GM21825 (cell line): ENCODE data around the gene MACROD1.

Experiments used
- ATAC-seq: cut with Tn5 transposase; IDR thresholded peaks from one replicate; pipeline ENCODE4 v1.9.1; 2021; ENCODE audit warnings: mild to moderate bottlenecking, moderate library complexity; ENCODE audit not compliant: unreplicated experiment

Gene MACROD1, protein sequence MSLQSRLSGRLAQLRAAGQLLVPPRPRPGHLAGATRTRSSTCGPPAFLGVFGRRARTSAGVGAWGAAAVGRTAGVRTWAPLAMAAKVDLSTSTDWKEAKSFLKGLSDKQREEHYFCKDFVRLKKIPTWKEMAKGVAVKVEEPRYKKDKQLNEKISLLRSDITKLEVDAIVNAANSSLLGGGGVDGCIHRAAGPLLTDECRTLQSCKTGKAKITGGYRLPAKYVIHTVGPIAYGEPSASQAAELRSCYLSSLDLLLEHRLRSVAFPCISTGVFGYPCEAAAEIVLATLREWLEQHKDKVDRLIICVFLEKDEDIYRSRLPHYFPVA

DNA sequence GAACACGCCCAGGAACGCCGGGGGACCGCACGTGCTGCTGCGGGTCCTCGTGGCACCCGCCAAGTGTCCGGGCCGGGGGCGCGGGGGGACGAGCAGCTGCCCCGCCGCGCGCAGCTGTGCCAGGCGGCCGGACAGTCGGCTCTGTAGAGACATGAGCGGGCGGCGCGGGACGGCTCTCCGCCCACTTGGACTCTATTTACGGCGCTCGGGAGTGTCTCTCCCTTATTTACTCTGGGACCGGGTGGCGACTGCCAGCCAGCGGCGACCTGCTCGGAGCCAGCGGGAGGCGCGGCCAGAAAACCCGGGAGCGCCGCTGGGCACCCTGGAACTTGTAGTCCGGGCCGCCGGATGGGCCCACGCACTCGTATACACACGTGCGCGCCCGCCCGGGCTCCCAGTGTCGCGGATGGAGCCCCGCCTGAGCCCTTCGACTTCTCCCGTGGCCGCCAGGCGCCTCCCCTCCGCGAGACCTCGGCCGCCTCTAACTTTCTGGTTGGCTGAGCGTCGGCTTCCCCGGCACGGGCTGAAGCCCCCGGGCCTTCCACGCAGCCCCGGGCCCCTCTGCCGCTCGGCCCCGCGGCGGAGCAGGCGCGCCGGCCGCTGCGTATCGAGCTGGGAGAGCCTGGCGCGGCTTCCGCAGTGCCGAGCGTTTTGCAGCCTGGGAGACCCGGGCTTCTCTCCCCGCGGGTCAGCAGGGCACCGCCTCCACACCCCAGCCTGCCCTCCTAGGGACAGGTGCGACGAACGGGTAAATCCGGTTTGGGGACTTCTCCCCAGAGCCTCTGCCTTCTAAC is at the start of gene MACROD1:
TSS of gene MACROD1 (minus strand) at position 272 of the 794 bp plus-strand sequence. CDS start at position 153, 119 bp downstream.
- peak; percentile 73 for ATAC-seq

DNA sequence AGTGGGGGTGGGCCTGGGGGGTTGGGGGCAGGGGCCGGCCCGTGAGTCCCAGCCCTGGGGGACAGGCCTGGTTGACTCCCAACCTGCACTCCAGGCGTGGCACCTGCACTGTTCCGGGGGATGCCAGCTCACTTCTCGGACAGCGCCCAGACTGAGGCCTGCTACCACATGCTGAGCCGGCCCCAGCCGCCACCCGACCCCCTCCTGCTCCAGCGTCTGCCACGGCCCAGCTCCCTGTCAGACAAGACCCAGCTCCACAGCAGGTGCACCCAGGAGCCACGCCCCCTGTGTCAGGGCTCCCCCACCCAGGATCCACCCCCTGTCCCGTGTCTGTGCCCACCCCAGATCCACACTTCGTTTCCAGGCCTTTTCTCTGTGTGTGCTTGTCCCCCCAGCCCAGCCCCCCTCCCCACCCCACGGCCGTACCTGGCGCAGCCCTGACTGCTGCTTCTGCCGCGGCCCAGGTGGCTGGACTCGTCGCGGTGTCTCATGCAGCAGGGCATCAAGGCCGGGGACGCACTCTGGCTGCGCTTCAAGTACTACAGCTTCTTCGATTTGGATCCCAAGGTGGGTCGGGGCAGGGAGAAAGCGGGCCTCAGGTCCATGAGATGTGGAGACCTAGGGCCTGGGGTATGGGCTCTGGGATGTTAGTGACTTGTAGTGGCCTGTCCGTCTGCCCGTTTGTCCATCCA is 45.4 kb upstream of the MACROD1 start:
- no peak for ATAC-seq

DNA sequence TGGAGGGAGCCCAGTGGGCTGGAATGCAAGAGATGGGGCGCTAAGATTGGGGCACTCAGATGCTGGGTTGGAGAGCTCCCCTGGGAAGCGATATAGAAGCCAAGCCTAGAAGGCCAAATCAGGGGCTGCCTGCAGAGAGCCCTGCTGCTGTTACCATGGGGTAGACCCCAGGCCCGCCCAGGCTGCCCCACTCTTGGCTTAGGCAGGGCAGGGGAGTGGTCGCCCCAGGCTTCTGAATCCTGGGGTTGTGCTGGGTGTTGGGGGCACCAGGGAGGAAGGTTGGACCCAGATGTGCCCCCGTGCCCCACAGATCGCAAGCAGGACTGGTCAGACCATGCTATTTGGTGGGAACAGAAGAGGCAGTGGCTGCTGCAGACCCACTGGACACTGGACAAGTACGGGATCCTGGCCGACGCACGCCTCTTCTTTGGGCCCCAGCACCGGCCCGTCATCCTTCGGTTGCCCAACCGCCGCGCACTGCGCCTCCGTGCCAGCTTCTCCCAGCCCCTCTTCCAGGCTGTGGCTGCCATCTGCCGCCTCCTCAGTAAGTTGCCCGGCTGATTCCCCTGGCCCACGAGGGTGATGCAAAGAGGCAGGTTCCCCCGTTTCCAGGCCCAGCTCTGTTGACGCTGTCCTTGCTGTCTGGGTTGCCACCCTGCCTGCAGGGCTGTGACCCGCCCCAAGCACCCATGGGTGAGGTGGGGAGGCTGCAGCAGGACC is 44.5 kb upstream of the MACROD1 start:
- ATAC-seq = no peak

DNA sequence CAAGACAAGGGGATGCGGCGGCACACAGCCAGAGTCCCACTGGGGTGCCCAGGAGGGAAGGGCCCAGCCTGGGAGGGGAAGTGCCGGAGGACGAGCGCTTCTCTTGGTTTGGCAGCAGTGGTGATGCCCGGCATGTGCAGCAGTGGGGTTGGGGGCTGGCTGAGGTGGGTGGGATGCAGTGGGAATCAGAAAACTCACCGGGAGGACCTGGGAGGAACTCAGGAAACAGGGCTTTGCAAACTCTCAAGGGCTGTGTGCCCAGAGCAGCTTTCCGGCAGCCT is 43.6 kb upstream of the MACROD1 start:
- ATAC-seq = no peak

DNA sequence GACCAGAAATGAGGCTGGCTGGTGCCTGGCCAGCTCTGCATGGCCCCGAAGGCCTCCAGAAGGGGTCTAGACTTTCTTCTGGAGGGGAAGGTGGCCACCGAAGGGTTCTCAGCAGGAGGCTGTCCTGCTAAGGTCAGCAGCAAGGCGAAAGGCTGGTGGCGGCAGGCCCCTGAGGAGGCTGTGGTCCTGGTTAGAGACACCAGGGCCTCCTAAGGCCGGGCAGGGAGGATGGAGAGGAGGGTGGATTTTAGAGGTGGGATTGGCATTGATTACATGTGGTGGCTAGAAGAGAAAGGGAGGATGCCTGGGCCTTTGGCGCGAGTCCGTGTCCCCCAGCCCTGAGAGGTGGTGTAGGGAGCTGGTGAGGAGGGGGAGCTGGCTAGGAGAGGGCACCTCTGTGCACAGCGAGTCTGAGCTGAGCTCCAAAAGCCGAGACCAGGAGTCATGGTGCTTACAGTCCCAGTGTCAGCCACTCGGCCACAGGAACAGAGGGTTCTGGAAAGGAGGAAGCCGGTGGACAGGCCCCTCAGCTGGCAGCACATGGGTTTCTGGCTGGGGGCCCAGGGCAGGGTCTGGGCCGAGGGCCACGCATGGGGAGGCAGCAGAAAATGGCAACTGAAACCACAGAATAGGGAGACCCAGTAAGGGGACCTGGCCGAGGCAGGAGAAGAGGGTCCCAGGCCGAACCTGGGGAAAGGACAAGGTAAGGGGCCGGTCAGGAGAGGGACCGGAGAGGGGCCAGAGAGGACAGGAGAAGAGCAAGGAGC is 43.1 kb upstream of the MACROD1 start:
- no peak for ATAC-seq

DNA sequence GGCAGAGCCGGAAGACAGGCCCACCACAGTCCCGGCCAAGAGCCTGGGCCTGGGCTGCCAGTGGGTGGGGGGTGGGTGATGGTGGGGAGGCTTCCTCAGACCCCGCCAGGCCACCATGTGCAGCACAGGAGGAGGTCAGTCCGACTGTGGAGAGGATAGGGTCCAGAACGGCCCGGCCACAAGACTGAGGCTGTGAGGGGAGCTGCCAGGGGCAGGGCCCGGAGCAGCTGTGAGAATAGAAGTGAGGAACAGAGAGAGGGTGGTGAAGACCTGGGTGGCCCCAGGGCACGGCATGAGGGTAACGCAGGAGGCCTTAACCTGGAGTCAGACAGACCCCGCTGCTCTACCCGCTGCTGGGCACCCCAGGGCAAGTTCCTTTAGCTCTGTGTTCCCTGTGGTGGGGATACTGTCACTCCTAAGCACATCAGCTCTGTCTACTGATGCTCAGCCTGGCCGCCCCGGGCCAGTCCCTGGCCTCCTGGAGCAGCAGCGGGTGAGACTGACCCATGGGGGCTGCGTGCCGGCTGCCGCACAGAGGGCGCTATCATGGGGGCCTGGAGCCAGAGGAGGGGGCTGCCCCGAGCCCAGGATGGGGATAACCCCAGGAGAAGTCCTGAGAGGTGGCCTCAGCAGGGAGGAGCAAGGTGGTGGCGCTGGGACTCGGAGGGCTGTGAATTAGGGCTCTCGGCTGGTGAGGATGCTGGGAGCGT is 42.3 kb upstream of the MACROD1 start:
- no peak for ATAC-seq

DNA sequence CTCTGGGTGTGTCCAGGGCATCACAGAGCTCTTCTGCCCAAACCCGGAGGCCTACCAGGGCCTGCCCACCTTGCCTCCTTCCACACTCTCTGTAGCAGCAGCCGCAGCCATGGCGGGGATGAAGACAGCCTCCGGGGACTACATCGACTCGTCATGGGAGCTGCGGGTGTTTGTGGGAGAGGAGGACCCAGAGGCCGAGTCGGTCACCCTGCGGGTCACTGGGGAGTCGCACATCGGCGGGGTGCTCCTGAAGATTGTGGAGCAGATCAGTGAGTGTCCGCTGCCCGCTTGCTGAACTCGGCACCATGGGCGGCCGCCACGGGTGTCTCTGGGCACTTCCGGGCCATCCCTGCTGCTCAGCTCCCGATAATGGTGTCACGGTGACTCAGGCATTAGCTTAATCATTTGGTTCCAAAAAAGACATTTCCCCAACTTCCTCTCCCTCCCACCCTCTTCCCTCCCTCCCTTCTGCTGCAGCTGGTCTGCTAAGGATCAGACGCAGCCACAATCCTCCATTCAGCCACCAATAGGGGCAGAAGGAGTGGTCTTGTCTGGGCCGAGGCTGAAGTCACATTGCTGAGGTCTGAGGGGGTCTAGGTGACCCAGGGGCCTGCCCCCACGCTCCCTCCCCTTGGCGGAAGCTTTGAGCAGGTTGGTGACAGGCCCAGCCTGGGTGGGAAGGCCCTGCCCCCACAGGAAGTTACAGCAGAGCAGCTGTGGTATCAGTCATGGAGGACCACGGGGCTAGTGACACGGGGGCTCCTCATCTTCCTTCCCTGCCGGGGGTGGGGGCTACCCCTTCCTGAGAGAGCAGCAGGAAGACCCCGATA is 41.6 kb upstream of the MACROD1 start:
- peak; percentile 39 for ATAC-seq

DNA sequence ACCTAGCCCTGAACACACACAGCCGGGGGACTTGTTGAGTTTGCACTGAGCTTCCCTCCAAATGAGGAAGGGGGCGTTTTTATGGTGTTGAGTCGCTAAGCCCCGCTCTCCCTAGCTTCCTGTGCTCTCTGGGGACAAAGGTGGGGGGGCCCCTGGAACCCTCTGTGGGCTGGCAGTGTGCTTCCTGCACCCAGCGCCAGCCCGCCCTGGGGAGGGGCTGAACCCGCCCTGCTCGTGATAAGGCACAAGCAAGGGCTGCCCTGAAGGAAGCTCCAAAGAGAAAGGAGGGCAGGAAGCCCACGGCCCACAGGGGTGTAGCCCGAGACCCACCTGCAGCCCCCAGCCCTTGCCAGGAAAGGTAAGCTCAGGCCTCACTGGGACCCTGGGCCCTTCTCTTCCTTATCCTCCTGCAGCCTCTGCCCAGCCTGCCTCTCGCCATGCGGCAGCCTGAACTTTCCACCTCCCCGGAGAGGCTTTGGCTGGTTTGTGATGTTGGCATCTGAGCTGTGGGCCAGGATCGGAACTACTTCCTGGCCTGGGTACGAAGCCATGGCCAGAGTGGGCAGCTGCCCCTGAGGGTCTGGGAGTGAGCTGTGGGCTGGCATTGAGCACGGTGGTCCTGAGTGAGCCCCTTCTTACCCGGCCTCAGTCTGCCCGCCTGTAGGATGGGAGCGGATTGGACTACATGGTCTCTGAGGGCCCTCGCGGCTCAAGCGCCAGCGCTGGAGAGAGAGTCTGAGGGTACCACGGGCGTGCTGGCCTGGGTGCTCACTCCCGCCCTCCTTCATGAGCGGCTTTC is 40.7 kb upstream of the MACROD1 start, which contains the start of gene FERMT3:
TSS of gene FERMT3 (plus strand) at position 265 of the 799 bp plus-strand sequence. CDS start 644 bp downstream, outside the sequence.
- ATAC-seq = peak; percentile 37

DNA sequence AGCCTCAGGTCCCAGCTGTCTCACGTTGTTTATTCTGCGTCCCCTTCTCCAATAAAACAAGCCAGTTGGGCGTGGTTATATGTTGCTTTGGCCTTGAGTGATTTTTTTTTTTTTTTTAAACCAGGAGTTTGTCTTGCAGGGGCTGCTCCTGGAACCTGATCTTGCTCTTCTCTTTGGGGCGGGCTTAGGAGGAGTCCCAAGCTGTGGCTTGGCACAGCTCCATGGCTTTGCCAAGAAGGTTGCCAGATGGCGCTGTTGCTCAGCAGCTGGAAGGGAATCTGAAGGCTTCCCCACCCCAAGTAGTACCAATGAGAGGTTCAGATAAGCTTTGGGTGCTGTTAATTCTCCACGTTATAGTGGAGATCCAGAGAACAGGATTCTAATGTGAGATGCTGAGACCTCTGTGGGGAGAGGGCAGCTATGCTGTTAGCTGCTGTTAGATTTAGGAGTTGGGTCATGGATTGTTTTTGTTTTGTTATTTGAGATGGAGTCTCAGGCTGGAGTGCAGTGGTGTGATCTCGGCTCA is 38.6 kb upstream of the MACROD1 start:
- ATAC-seq = no peak

DNA sequence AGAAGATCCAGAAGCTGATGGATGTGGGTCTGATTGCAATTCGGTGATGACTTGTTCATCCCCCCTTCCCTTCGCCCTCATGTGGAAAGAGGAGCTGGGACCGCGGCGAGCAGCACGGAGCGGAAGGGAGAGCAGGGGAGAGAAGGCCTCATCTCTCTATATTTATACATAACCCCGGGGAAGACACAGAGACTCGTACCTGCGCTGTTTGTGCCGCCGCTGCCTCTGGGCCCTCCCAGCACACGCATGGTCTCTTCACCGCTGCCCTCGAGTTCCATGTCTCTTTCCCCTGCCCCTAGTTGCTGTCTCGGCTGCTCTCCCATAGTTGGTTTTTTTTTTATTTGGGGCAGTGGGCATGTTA is 38.1 kb upstream of the MACROD1 start:
- no peak for ATAC-seq

DNA sequence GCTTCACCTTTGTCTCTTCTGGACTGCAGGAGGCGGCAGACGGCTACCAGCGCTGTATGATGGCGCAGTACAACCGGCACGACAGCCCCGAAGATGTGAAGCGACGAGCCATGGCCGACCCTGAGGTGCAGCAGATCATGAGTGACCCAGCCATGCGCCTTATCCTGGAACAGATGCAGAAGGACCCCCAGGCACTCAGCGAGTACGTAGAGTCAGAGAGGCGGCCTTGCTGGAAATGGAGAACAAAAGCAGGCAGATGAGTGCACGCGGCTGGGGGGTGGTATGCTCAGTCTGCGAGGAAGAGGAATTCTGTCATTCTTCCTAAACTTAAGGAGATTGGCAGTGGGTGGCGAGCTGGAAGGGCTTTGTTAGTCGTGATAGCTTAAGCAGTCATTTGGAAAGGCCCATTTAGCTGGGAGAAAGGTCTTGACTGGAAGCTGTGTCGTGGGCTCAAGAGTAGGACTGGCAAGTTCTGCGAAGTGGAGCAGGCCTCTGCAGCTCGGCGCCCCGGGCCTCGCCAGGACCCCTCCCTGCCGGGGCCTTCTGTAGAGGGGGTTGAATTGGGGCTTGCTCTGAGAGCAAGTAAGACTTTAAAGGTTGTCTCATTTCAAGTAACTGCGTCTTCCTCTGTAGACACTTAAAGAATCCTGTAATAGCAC is 37.6 kb upstream of the MACROD1 start:
- ATAC-seq = no peak

DNA sequence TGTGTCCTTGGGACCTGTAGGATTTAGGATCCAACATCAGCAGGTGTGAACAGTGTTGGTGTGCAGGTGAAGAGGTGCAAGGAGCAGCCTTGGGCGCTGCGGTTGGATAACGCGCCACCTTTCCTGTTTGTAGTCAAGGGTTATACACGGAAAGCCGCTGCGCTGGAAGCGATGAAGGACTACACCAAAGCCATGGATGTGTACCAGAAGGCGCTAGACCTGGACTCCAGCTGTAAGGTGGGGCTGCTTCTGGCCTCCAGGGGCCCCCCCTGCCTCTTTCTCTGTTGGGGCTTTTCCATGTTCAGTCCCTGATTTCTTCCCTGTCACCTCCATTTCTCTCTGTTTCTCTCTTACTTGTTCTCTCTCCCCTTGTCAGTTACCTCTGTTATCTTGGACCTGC is 37.1 kb upstream of the MACROD1 start:
- ATAC-seq = no peak

DNA sequence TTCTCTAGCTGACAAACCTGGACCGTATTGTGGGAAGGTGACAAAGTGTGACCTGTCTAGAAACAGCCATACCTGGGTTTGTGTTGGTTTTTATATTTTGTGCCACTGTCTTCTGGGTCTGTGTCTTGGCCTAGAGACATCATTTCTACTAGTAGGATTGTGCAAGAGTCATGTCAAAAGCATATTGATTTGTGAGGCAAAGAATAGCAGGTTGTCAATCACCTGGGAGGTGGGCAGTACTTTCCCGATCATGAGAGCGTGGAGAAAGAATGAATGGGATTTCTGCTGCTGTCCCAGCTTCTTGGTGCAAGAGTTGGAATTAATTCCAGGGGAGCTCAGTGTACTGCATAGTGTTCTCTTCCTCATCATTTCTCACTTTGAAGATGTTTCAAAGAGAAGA is 35.6 kb upstream of the MACROD1 start:
- no peak for ATAC-seq

DNA sequence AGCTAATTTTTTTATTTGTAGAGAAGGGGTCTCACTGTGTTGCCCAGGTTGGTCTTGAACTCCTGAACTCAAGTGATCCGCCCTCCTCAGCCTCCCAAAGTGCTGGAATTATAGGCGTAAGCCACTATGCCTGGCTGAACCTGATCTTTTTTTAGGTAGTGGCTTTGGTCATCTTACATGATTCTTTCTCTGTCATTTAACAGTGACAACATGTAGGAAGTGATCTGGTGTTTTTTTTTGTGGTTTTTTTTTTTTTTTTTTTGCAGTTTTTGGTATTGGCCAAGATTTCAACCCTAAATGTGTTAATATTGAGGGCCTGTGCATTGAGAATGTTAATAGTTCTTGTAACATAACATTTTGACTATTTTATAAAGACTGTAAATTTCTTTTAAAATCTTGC is 32.6 kb upstream of the MACROD1 start:
- ATAC-seq = no peak

DNA sequence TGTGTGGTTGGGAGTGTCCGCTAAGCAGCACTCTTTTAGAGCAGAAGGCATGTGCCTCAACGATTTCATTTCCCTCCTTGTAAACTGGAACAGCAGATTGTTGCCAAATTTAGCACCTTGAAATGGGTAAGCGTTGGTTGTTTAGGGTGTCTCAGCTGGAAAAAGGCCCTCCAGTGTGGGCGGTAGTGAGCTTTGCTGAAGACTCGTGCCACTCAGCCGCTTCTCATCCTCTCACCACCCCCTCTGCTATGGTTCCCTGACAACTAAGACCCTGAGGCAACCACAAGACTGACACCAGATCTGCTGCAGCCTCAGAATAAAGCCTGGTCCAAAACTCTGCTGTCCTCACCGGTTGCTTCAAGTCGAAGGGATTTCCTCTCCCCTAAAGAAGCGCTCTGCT is 30.7 kb upstream of the MACROD1 start:
- no peak for ATAC-seq

DNA sequence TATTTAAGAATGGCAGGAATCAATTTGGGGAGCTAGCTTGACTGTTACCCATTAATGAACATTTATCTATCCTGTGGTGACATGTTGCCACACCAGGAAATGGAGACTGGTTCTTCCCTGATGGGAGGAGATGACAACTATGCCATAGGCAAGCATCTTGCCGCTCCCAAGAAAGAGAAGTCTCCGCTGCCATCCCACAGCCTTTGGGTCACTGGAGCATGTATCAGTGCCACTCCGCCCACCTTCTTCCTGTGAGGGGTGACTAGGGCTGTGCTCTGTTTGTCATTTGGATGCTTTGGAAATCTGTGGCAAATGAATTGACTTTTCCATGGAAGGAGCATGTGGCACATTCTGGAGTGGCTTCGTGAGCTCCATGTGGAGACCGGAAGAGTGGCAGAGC is 26.5 kb upstream of the MACROD1 start:
- ATAC-seq = no peak

DNA sequence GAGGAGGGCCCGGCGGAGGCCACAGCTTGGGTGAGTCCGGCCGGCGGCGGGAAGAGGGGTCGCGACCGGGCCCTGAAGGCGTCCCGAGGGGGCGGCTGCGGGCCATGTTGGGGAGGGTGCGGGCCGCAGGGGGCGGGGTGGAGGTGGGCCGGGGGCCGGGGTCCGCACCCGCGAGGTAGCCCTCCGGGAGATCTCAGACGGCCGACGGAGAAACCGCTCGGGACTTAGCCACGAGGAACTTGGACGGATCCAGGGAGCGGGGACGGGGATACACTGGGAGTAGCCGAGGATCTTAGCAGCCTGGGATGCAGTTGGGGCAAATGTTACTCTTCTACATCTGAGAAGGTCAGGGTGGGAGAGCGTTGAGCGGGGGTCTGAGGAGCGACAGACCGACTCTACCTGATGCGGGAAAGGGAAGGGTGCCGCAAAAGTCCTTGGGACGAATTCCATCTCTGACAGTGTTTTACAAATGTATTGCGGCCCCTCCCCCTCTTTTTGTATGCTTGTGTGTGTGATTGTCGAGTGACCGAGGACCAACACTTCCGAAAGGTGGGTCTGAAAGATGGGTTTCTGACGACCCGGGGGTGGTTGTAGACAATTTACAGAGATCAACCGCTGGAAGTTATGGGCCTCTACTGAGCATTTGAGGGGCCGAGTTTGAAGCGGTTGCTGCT is 20.7 kb upstream of the MACROD1 start:
- ATAC-seq = peak; percentile 5
